ENCODE results near the gene PCSK1.
A peak's percentile ranks its signal among the peaks of the same experiment; 100 is the strongest.

PCSK1 gene

DNA sequence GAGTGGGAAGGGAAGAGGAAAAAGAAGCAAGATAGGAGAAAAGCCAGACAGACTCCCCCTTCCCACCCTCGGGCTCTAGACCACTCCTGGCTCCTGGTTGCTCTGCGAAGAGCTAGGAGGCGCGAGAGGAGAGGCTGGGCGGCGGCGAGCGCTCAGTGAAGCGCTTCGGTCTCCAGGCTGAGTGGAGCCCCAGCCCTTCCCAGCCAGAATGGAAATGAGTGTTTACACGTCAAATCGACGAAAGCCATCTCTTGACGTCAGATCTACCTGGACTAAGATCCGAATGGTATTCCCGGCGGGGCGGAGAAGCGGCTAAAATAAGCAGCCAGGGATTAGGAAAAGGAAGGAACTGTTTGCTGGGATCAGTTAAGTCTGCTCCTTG lies at the start of gene PCSK1:
Gene PCSK1 (minus strand): TSS at position 183 of the 382 bp plus-strand sequence. CDS start 206 bp downstream, outside the sequence.
- DNase-seq (ENCODE audit: low spot score): peak; percentile 17

DNA sequence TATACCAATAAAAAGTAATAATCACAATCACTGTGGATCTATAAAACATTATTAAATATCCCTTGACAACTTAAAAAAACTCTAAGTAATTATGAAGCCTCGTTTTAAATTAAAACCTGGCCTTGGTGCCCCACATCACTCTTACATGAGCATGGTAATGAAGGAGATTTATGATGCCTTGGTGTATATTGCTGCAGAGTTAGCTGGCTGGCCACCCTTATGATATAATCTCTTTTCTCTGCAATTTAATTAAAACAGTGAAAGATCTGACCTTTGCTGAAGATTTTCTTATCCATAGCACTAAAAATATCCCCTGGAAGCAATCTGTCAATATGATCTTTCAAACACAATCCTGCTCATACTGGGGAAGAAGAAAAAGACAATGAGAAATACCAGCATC lies 48.8 kb upstream of the PCSK1 start:
- DNase-seq (ENCODE audit: low spot score): no peak

DNA sequence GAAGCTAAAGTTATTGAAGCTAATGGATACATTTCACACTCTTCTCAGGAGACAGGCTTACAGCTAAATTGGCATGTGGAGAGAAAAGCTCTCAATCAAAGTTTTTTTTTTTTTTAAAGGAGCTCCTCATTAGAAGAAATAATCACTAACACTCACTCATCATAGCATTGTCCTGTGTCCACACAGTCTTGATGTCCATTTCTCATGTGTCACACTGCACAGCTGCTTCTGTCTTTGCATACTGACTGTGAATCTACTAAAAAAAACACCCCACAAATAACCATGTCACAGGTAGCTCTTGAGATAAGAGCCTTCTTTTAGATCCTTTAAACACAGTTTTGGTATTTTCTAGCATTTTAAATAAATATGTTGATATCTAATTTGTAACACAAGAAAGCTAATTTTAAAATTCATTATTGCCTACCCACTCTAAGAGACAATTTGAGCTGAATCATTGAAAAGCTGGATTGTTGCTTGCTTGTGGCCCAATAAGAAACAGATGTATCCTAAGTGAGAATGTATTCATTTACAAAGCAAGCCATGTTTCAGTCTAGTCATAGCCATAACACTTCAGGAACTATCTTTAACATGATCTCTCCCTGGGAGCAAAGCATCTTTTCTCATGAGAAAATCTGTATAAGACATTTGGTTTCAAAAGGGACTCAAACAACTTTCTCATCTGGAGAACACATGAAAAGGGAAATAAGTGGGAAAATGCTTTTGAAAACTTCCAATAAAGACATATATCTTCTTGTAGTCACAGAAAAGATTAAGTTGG lies 48.1 kb upstream of the PCSK1 start:
- DNase-seq (ENCODE audit: low spot score): no peak

DNA sequence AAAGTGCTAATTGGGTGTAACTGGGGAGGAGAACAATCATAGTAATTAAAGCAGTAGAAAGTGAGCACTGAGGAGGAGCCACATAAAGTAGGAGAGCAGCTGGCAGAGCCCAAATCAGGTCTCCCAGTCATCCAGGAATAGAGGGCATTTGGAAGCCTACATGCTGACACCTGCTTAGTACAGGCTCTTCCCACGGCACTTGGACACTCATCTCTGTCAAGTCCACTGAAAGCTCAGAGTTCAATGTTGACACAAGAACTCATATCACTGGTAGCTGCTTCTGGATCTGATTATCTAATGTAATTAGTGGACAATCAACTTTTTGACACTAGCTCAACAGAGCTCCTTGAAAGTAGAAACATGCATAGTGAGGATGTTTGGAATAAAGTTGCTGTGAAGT lies 45.9 kb upstream of the PCSK1 start:
- DNase-seq (ENCODE audit: low spot score): no peak

DNA sequence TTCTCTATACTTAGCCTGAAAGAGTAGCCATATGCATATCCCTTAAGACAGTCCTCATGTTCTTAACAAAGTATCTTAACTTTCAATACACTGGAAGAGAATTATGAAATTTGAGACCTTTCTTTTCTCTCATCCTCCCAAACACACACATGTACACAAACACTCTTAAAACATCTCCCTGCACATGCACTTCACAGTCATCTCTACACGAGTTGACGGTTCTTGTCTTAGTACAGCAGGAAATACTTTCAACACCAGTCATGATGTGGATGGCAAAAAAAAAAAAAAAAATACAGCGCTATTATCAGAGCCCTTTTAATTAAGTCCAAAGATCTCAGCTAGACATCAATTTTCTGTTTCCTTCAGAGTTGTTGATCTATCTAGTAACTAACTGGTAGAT lies 43.6 kb upstream of the PCSK1 start:
- peak; percentile 30 for DNase-seq (ENCODE audit: low spot score)

DNA sequence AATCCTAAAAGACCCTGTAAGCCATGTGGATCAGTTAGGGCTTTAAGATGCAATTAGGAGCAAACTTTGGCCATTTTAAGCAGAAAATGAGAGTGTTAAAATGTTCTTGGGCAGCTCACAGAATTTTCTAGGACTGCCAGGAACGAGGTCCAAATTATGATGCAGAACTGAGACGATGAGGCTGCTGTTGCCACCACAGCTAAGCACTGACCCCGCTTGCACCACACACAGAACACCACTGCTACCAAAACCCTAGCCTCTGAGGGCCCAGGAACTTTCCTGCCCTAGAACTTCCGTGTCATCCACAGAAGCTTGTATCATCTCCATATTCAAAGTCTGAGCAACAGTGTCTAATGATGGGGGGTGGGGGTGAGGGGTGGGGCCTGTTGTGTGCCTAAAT lies 41.0 kb upstream of the PCSK1 start:
- DNase-seq (ENCODE audit: low spot score): no peak

DNA sequence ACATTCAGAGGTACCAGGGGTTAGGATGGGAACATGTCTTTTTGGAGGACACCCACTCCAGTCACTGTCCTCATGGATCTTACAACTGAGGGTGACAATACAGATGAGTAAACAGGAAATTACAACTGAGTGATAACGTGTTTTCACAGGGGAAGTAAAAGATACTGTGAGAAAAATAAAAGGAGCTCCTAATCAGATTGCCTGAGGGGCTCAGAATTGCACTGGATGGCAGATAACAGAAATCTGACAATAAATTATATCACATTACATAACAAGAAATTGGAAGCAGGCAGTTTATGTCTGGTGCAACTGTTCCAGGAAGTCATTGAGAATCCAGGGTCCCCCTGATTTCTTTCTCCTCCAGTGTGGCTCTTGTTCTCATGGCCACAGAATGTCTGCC lies 40.1 kb upstream of the PCSK1 start:
- DNase-seq (ENCODE audit: low spot score): no peak

DNA sequence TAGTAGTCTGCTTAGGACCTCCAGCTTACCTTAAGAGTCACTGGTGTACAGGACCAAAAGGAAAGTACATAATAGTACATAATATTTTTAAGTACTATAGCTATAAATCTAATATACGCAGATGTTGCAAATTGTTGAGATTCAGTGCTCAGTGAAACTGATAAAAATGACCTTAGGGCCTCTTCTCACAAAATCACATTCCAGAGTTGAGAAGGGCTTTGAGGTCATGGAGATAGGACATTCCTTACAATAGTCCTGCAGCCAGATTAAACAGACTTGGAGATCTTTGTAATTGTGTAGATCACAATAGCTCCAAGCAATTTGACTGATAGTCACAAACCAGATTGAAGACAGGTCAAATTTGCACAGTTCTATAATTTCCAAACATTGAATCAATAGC lies 37.7 kb upstream of the PCSK1 start:
- no peak for DNase-seq (ENCODE audit: low spot score)

DNA sequence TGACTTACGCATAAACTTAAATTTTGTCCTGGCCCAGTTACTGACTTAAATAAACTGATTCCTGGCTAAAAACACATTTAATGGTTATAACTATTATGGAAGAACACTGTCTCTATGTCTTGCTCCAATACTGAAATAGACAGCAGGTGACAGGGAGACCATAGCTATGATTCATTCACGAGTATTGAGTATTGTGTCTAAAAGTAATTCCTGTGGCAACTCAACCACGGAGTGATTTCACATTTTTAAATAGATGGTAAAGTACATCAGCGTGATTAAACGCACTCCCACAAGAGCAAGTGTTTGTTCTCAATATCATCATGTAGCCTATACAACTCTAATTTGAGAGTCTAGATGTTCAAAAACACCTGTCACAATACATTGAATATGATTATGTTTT lies 35.9 kb upstream of the PCSK1 start:
- DNase-seq (ENCODE audit: low spot score): no peak

DNA sequence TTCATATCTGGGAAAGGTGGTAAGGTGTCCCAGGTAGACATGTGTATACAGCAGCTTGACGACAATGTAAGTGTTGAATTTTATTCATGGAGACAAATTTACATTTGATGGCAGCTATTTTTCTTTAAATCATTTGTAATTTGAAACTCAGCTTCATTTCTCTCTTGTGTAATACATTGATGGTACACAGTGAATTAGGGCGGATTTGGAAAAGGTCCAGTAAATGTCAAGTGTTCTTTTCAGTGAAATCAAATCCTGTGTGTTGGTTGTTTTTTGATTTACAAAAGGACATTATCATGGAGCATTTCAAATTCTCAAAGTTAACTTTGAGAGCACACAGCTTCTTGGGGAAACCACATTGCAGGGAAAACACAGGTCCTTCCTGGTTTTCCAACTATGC lies 30.0 kb upstream of the PCSK1 start:
- DNase-seq (ENCODE audit: low spot score): no peak

DNA sequence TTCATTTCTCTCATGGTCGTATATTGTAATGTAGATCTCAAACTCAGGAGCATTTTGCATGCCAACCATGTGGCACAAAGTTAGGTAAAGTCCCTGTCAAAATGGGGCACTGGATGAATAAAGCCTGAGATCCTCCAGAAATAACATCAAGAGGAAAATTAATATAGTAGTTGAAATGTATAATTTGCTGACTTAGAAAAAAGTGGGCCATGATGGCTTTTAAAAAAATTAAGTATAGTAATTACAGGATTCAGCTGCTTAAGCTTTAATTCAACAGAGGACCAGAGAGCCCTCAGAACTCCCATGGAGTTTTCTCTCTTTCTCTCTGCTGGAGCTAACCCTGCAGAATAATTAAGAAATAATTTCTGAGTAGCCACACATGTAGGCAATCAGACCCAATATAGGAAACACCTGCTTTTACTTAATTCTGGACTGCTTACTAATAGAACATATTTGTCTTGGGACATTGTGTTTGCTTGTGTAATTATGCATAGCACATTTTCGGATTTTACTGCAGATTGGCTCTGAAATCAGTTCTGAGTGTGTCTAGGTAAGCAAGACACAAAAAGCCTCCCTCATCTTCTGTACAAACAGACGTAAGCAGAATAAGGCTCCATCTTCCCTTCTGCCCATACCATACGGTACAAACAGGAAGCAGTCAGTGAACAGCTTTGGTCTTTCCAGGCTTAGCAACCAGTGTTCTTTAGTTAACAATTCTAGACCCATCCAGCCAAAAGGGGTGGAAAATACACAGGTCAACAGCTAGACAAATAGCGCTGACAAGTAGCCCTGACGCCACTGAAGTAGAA lies 26.5 kb upstream of the PCSK1 start:
- DNase-seq (ENCODE audit: low spot score): no peak

DNA sequence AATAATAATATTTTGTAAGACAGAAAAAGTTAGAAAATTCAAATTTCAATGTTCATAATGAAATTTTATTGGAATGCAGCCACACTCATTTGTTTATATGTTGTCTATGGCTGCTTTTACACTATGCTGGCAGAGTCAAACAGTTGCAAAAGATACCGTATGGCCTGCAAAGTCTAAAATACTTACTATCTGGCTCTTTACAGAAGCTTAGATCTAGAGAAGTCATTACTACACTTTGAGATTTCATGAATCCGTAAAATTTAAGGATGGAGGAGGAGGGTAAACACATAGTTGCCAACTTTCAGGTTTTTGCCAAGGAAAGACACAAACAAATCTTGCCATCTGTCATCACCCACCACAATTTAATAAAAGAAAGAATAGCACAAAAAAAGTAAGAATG lies 25.1 kb upstream of the PCSK1 start:
- DNase-seq (ENCODE audit: low spot score): no peak

DNA sequence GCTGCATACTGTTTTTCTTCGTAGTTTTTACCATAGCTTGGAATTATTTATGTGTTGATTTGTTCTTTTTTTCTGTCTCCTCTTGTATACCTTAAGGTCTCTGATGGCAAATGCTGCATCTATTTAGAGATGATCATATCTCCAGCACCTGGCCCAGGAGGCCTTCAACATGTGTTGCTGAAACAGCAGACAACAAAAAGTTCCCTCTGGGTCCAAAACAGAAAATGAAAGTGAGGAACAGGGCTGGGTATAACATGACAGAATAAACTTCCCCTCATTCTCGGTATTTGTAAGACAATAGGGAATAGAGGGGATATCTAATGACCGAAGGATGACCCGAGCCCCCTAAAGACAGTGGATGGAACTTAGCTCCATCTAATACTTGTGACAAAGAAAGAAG lies 22.7 kb upstream of the PCSK1 start:
- no peak for DNase-seq (ENCODE audit: low spot score)

DNA sequence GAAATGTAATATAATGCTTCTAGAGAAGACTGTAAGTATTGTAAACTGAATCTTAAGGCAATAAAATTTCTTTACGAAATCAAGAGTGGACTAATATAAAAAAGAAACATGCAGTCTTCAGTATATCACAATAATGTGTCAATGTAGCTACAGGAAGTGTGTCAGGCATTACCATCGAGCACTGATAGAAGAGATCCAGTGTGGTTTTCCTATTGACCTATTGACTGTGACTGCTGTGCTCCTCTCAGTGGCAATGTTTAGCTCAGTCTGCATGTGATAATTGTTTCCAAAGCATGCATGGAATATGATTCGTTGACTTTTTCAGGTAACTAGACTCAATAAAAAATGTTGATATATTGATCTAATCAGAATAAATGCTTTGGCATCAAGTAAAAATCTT lies 20.3 kb upstream of the PCSK1 start:
- no peak for DNase-seq (ENCODE audit: low spot score)

DNA sequence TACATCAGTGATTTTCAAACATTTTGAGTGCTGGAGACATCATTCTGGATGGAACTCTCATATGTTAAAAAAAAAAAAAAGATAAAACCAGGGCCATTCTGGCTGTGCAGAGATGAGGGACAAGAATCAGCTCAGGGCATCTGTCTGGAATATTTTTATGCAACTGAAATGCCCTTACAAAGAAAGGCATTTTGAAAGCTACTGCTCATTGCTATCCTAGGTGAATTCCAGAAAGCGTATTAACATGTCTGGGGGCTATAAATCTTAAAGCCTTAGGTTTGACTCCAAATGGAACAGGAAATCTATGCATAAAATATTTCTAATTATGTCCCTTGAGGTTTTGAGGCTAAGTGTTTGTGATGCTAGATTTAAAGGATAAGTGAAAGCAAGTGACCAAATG lies 14.9 kb upstream of the PCSK1 start:
- DNase-seq (ENCODE audit: low spot score): no peak

DNA sequence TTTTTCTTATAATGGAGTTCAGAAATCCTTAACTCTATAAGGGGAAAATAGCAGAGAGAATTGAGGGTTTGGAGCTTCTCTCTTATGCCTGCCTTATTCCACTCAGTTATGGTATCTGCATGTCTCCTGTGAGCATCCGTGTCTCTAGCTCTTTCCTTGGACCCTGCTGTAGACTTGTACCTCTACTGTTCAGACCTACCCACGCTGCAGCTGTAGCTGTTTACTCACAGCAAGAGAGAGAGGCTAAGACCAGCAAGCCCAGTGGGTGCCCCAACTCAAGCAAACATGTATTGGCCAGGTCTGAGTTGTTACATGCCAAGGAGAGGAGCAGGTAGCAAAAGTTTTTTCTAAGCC lies 7.1 kb upstream of the PCSK1 start:
- DNase-seq (ENCODE audit: low spot score): no peak

DNA sequence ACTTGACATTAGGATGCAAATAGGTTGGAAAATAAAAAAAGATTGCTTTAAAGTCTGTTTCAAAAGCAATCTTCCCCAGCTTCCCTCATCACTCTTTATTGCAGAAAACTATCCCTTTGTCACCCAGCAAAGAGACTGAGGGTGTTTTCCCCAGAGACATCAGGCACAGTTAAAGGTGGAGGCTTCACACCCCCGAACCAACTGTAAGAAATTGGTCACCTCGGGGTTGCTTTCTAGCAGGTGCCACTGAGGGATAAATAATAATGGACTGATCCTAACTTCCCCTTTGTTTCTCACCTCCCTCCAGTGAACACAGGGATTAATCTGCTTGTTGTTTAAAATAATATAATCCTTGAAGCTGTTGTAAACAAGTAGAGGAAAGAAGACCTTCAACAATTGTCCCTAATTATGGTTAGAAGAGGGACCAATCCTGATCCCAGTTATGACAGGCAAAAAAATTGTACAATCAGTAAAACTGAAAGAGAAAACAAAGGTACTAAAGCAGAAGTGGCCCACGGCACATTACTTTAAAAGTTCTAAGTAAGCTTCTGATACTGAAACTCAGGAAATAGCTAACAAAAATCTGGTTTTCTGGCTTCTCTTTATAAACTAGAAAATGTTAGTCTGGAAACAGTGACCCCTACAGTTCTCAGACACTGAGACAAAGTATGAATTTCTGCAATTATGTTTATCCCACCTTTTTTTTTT lies 6.6 kb upstream of the PCSK1 start:
- DNase-seq (ENCODE audit: low spot score): no peak

DNA sequence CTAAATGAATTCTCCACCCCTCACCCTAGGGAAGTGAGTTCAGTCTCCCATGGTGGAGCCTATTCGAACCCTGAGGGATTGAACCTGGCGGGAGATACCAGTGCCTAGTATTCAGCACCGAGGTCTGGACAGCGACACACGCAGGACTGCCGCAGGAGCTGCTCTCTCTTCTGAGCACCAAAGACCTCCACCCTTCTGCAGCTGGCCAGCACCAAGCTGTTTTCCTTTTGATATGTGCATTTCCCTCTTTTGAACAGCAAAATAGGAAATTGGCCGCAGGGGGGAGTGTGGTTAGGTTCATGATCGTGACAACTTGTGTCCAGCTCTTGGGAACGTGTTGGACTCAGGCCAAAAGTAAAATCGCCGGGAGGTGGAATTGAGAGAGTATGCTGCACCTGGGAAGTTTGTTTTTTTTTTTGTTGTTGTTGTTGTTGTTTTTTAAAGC lies 1.2 kb upstream of the PCSK1 start:
- DNase-seq (ENCODE audit: low spot score): peak; percentile 86

DNA sequence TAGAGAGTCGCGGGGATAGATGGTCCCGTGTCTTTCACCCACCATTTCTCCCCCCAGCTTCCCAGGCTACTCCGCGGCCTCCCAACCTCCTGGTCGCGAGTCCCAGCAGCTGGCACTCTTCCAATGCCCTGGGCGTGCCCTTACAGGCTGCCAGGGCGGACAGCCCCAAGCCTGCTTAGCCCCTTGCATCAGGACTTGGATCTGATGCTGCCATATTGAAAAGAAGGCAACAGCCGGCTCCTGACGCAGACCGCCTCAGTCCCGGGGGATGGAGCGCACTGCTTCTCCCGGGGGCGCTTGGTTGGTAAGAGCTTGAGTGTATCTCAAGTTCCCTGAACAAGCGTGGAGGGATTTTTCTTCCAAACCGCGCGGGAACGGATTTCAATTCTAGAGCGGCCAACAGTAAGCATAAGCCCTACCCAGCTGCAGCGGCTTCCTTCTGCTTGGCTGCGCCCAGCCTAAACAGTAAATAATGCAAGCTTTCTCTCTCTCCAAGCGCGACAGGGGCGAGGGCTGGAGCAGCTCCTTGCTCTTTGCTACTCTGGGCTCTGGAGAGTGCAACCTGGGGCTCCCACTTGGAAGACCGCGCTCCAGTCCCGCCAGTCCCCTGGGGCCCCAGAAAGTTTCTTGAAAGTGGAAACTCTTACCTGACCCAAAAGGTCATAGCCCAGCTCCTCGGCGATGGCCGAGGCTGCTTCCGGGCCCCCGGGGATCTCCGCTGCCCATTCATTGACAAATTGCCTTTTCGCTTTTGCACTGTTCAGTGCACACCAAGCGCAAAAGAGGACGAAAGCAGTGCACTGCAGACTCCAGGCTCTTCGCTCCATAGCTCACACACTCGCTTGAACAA lies 607 bp downstream of the PCSK1 start:
- peak; percentile 30 for DNase-seq (ENCODE audit: low spot score)

DNA sequence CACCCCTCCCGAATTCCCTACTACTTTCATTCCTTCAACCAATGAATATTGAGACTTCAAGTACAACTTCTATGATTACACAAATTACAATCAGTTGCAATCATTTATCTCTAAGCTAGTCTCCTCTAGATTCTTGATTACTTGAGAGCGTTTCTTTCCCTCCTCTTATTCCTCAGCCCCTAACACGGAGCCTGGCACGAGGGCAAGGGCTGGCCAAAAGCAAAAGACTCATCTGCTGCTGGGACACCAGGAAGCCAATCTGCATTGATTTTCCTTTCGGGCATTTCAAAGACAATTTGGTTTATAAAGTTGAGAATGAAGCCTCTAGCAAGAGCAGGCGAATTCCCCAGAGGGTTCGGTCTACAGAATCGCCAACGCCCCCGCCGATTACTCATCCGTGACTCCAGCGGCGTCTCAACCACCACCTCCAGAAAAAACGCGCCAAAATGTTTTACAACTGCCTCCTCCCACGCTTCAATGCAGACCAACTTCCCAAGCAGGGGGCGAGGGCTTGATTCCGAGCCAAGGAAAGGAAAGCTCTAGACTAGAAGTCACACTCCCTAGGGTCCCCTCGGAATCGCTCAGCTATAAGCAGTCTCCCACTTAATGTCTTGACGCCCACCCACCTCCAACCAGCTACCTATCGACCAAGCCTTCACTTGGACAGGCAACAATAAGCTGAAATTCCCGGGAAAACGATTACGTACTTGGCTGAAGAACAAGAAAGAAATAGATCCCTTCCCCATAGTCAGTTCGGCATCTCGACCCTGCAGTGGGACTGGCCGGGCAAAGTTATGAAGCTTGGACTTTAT lies 1.5 kb downstream of the PCSK1 start:
- peak; percentile 69 for DNase-seq (ENCODE audit: low spot score)

DNA sequence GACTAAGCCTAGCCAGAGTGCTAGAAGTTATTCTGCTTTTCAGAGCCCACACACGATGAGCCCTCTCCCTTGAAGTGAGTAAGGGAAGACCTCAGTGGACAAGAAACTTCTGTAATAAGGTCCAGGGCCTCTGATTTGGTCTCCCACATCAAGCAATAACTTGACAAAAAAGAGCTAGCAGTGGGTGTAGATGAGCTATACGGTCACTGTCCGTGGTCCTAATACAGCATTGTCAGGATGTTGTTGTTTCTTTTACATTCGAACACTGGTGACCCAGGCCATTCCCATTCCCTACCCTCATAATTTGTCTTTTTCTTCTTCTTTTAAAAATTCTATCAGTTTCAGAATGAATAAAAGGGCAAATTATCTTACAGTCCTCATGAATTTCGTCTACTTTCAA lies 5.2 kb downstream of the PCSK1 start:
- peak; percentile 17 for DNase-seq (ENCODE audit: low spot score)

Measured in AG20443 (cell line).